ENCODE measurements around the gene TRAPPC5.

Gene TRAPPC5

DNA sequence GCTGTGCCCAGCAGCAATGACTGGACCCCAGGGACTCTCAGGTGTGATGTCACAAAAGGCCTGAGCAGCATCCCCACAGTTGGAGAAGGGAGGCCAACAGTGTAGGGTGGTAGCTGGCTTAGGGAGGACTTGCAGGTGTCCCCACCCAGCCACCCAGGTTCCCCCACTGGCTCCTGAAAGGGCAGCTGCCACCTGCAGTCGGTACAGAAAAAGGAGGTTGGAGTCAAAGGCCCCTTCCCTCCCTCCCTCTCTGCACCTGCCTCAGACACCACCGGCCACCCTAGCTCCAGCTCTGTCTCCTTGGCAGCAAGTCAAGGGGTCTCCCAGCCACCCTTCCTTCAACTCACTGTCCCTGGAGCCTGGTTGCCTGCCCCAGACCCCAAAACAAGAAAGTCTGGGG, 46.9 kb upstream of the TRAPPC5 start, which contains the start of gene PCP2:
Gene PCP2 (minus strand): TSS at position 22 of the 400 bp plus-strand sequence. CDS start 262 bp downstream, outside the sequence.
- Histone ChIP-seq H3K27ac (ENCODE audit: low read length) (no peak within 1 kb of the TSS), H3K9me2 (replicated peaks; ENCODE audit: insufficient read depth, low read length) (no peaks in the 10 kb centered on the region), H3K9me3 (replicated peaks; ENCODE audit: insufficient read depth, low read length) (no peaks in the 10 kb centered on the region), H3K4me2 (ENCODE audit: low read depth, low read length) (no peak within 1 kb of the TSS), H3K4me1 (ENCODE audit: low read length) (peaks cover 9% of the 10 kb centered on the region), H2AFZ (ENCODE audit: low read length) (no peak within 1 kb of the TSS), H3K27me3 (replicated peaks; ENCODE audit: insufficient read depth, low read length) (no peaks in the 10 kb centered on the region), H3K36me3 (replicated peaks; ENCODE audit: insufficient read depth, low read length) (no peaks in the 10 kb centered on the region), H3K9ac (ENCODE audit: low read length) (no peak within 1 kb of the TSS), H4K20me1 (ENCODE audit: insufficient read depth, low read length) (no peaks in the 10 kb centered on the region), H3F3A (ENCODE audit: insufficient read depth, low read length) (no peaks in the 10 kb centered on the region), H3K79me2 (ENCODE audit: low read length) (peaks cover 36% of the 10 kb centered on the region), H3K4me3 (ENCODE audit: low read length) (no peak within 1 kb of the TSS)
- TF ChIP-seq, protein P1, sequence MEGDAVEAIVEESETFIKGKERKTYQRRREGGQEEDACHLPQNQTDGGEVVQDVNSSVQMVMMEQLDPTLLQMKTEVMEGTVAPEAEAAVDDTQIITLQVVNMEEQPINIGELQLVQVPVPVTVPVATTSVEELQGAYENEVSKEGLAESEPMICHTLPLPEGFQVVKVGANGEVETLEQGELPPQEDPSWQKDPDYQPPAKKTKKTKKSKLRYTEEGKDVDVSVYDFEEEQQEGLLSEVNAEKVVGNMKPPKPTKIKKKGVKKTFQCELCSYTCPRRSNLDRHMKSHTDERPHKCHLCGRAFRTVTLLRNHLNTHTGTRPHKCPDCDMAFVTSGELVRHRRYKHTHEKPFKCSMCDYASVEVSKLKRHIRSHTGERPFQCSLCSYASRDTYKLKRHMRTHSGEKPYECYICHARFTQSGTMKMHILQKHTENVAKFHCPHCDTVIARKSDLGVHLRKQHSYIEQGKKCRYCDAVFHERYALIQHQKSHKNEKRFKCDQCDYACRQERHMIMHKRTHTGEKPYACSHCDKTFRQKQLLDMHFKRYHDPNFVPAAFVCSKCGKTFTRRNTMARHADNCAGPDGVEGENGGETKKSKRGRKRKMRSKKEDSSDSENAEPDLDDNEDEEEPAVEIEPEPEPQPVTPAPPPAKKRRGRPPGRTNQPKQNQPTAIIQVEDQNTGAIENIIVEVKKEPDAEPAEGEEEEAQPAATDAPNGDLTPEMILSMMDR (IDR thresholded peaks at IDR 0.05; ENCODE audit: low read length) = no peak
- no peak for TF ChIP-seq EZH2phosphoT487 (IDR thresholded peaks at IDR 0.05; ENCODE audit: low read length)
- TF ChIP-seq EZH2 (optimal IDR thresholded peaks at IDR 0.05; ENCODE audit: low read depth, low read length) = no peak
- no peak for DNase-seq

- Histone ChIP-seq H3K36me3 (replicated peaks; ENCODE audit: insufficient read depth, low read length) (no peaks in the 10 kb centered on the region), H3K27me3 (replicated peaks; ENCODE audit: insufficient read depth, low read length) (no peaks in the 10 kb centered on the region), H3F3A (ENCODE audit: insufficient read depth, low read length) (no peaks in the 10 kb centered on the region), H3K4me1 (ENCODE audit: low read length) (peaks cover 4% of the 10 kb centered on the region), H2AFZ (ENCODE audit: low read length) (no peak overlapping the region), H3K4me3 (ENCODE audit: low read length) (no peak overlapping the region), H3K27ac (ENCODE audit: low read length) (no peak overlapping the region), H3K9me3 (replicated peaks; ENCODE audit: insufficient read depth, low read length) (no peaks in the 10 kb centered on the region), H3K9ac (ENCODE audit: low read length) (no peak overlapping the region), H4K20me1 (ENCODE audit: insufficient read depth, low read length) (no peaks in the 10 kb centered on the region), H3K79me2 (ENCODE audit: low read length) (peaks cover 24% of the 10 kb centered on the region), H3K4me2 (ENCODE audit: low read depth, low read length) (no peak overlapping the region), H3K9me2 (replicated peaks; ENCODE audit: insufficient read depth, low read length) (no peaks in the 10 kb centered on the region)
- no peak for TF ChIP-seq EZH2phosphoT487 (IDR thresholded peaks at IDR 0.05; ENCODE audit: low read length)
- TF ChIP-seq, protein P1 (IDR thresholded peaks at IDR 0.05; ENCODE audit: low read length) = no peak
- no peak for TF ChIP-seq EZH2 (optimal IDR thresholded peaks at IDR 0.05; ENCODE audit: low read depth, low read length)
- no peak for DNase-seq
These were observed 45.0 kb upstream of the TRAPPC5 start for GRCh38 chr19:7635670-7636069.

DNA sequence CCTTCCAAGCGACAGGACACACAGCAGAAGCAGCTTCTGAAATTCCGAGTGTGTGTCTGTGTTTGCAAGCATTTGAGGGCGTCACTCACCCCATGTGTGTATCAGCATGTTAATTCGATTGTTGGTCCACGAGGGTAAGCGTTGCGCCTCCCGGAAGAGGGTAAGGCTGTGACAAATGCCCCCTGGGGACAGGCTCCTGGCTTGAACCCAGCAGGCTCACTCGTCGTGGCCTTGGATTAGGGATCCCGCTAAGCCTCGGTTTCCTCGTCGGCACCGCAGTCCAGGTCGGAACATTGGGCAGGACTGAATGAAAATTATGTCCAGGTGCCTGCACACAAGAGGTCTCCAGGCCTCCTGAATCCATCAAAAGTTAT, 44.3 kb upstream of the TRAPPC5 start:
- no peak overlapping the region for H3K27ac ChIP-seq (ENCODE audit: low read length)

More for the DNA sequence above, 44.3 kb upstream of the TRAPPC5 start:
- H3K9me2 ChIP-seq (replicated peaks; ENCODE audit: insufficient read depth, low read length) = no peaks in the 10 kb centered on the region
- no peaks in the 10 kb centered on the region for H3K36me3 ChIP-seq (replicated peaks; ENCODE audit: insufficient read depth, low read length)
- peaks cover 3% of the 10 kb centered on the region for H3K4me1 ChIP-seq (ENCODE audit: low read length)
- TF ChIP-seq, protein P1 (IDR thresholded peaks at IDR 0.05; ENCODE audit: low read length) = no peak
- TF ChIP-seq EZH2phosphoT487 (IDR thresholded peaks at IDR 0.05; ENCODE audit: low read length) (no peak), EZH2 (optimal IDR thresholded peaks at IDR 0.05; ENCODE audit: low read depth, low read length) (no peak)
- peak overlapping the region; percentile 46; the same call in 1 of the 2 replicates for H3K4me2 ChIP-seq (ENCODE audit: low read depth, low read length)
- no peak overlapping the region for H3K9ac ChIP-seq (ENCODE audit: low read length)
- H3K9me3 ChIP-seq (replicated peaks; ENCODE audit: insufficient read depth, low read length) = no peaks in the 10 kb centered on the region
- no peak for DNase-seq
- H4K20me1 ChIP-seq (ENCODE audit: insufficient read depth, low read length) = no peaks in the 10 kb centered on the region
- no peak overlapping the region for H3K4me3 ChIP-seq (ENCODE audit: low read length)
- H2AFZ ChIP-seq (ENCODE audit: low read length) = peak overlapping the region; percentile 88
- H3K79me2 ChIP-seq (ENCODE audit: low read length) = peaks cover 19% of the 10 kb centered on the region
- H3K27me3 ChIP-seq (replicated peaks; ENCODE audit: insufficient read depth, low read length) = no peaks in the 10 kb centered on the region
- H3F3A ChIP-seq (ENCODE audit: insufficient read depth, low read length) = no peaks in the 10 kb centered on the region
